Measurements from ENCODE around the gene MAX.
"Not testable (repeated sequence)": the region's sequence is repeated elsewhere in the genome, so short reads cannot be mapped to it uniquely, and the experiment has no call there.

Gene MAX

DNA sequence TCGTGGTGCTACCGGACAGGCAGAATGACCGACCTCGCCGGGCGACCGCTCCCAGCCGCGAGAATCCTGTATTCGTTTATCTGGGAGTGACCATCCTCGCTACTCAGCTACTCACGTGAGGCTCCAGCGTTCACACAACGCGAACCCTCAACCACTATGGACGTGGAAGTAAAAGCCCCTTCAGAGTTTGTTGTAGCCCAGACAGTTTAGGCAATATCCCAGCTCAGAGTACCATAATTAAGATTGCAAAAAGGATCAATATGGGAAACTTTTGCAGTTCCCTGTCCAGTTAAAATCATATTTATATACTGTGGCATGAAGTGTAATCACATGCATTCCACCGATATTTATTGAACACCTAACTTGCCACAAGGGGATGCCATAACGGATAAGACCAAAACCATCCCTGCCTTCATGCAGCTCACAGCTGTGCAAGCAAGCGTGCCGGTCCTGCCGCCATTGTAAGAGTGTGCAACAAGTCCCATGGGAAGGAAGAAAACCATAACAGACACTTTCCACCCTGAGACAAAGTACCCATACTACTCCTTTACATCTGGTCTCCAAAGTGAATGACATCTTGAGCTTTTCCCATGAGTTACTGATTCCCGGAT is 938 bp upstream of the MAX start:
- no peak for DNase-seq

DNA sequence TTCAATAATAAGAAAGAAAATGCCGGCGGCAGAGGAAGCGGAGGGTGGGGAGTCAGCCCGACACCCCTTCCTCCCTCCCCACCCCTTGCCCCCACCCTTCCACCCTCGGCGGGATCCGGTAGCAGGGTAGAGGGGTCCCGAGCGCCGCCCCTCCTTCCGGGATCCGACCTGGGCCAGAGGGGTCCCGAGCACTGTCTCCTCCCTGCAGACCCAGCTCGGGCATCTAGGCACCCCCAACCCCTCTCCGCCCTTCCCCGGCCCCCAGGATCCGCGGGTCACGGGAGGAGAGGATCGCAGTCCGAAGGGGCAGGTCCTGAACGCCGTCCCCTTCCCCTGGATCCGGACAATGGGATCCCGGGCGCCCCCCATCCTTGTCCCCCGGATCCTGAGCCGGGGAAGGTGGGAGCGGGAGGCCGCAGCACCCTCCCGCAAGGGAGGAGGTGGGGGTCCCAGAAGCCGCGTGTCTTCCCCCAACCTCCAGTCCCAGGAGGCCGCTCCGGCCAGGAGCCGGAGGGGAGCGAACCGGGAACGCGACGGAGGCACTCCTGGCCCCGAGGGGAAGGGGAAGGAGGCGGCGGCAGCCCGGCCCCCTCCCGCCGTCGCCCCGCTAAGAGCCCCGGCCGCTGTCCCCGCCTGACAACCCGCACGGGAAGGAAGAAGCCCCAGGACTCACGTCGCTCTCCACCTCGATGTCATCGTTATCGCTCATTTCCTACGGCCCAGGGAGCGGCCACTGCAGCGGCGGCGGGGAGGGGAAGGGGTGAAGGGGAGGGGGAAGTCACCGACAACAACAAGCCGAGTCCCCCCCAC is 481 bp downstream of the MAX start:
- no peak for DNase-seq

DNA sequence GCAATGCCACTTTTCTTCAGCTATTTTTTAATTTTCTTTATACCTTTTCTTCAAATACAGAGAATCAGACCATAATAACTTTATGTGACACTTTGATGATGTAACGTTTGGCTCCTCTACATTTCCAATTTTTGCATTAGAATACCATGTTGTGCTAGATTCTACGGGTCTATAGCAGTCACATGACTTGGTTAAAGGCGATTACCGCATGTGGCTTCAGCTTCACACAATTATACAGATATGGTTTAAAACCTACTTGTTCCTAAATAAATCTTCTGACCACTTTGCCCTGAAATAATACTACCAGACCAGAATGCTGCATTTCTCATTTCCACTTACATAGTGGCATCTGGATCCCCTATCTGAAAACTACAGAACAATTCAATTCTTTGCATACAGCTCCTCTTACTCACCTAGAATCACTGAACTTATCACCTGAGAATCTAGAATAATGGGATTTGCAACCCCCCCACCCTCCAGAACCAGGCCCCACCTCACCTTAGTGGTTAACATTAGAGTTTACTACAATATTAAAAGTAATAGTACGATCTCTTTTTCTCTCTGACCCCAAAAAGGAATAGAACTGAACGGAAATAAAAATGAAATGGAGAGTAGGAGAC is 1.3 kb downstream of the MAX start:
- DNase-seq, result peak; percentile 7

DNA sequence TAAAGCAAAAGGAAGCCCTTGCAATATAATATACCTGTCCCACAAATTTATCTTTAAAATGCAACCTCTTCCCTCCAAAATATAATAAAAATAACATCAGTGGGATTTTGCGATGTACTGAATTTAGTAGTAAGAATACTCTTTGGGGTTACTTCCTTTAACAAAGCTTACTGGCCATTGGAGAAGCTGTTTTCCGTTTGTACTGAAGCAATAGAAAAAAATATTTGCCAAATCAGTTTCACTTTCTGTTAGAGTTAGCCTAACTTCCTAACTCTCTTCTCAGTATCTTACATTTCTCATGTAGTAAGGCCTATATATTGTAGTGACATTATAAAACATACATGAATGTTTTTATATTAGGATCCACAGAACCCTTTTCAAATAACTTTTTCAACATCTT is 3.7 kb downstream of the MAX start:
- no peak for DNase-seq

DNA sequence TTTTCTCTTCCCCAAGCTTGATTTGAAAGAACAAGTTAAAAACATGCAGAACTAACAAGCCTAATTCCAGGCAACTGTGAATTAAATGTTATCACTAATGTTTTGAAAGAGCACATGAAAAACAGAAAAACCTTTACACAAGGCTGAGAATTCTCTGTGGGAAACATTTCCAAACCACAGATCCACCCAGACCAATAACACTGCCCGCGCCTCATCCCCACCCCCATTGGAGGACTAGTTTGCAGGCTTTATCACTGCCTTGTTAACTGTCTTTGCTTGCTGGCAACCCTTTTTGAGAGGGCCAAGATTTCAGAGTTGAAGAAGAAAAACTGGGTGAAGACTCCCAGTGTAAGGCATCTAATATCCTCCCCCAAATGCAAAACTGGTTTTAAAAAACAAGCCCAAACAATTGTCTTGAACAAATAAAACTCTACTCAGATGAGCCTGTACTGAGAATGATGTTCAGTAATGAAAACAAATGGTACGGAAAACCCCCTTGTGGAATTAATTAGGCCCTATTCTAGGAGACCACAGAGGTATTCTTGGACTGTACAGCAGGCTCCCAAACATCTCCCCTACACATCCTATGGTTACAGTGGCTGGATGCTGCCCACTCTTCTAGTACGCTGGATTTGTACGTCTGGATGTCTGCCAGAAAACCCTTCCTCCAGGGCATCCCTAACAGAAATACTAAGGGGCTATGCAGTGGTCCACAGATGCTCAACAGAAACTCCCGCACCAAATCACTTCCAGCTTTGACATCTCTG is 5.8 kb downstream of the MAX start:
- DNase-seq, result peak; percentile 44

DNA sequence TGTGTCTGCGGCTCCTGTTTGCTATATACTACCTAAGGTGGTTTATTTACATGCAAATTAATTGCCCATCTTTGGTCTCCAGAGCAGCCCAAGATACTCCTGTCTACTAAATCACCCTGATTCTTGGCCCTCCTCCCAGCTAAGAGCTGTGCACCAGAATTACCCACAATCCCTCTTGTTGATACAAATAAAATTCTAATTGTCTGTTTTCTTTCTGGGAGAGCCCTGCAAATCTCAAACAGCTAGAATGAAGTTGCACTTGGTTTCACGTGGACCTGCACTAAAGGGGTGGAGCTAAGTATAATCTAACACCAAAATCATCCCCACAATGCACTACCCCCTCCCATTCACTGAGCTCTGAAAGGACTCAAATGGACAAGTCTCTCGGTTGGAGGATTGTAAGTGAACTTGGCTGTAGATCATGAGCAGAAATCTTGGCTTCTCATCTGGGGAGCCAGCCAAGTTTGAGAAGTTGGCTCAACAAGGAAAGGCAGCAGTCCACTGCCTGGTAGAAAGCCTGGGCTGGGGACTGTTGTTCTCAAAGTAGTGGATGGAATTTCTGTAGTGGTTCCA is 6.6 kb downstream of the MAX start:
- peak; percentile 60 for DNase-seq

DNA sequence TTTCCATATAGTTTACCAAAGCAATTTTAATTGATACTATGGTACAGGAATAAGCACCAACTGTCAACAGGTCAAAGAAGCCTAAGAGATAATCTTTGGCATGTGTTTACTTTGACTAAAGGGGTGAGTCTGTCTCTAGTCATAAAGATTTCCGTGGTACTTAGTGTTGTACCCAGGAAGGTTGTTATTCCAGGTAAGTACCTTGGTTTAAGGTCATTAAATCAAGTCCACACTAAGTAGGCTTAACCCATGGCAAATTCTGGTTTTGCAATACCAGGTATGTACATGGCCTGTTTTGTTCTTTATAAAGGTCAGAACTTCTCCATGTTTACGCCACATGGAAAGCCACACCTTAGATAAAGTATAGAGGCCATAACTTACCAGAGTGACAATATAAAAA is 10.0 kb downstream of the MAX start:
- DNase-seq, result no peak

DNA sequence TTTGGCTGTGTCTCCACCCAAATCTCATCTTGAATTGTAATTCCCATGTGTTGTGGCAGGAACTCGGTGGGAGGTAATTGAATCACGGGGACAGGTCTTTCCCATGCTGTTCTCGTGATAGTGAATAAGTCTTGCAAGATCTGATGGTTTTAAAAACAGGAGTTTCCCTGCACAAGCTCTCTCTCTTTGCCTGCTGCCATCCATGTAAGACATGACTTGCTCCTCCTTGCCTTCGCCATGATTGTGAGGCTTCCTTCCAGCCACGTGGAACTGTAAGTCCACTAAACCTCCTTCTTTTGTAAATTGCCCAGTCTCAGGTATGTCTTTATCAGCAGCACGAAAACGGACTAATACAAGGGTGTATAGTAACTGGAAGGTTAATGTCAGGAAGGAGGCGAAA is 14.5 kb downstream of the MAX start:
- DNase-seq, result not testable (repeated sequence)

DNA sequence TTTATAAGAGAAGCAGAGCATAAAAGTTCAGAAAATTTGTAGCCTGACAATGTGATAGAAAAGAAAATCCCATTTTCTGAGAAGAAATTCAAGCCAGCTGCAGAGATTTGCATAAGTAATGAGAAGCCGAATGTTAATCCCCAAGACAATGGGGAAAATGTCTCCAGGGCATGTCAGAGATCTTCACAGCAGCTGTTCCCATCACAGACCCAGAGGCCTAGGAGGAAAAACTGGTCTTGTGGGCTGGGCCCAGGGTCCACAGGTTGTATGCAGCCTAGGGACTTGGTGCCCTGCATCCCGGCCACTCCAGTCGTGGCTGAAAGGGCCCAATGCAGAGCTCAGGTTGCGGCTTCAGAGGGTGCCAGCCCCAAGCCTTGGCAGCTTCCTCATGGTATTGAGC is 15.6 kb downstream of the MAX start:
- not testable (repeated sequence) for DNase-seq

DNA sequence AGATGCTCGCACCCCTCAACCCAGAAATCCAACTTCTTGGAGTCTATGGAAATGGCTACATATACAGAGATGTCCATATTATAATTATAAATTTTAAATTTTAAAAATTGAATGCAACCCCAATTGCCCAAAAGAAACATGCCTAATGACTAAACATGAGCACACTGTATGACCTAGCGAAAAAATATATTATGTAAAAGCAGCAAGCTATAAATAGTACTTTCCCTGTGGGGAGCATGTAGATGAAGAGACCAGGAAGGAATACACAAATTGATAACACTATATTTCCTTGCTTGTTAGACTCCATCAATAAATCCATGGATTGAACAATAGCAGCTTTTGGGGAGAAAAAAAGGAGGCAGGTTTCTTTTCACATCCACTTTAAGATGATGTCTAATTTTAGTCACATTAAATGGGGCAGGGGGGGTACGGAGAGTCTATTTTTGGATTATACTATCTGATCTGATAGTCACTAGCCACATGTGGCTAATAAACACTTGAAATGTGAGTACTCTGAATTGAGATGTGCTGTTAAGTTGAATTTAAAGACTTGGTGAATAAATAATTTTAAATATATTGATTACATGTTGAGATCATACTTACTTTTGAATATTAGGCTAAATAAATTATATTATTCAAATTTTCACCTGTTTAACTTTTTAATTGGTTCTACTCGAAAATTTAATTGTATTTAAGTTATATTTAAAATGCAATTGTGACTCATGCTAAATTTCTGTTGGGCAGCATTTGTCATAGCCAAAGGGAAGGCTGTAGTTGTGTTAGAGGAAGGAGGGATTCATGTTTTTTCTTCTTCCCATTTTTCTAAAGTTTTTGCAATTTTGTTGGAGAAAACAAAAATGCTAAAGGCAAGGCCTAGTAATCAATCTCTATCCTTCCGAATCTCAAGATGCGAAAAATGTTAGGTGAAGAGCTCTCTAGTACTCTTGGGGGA is 17.5 kb downstream of the MAX start:
- no peak for DNase-seq

DNA sequence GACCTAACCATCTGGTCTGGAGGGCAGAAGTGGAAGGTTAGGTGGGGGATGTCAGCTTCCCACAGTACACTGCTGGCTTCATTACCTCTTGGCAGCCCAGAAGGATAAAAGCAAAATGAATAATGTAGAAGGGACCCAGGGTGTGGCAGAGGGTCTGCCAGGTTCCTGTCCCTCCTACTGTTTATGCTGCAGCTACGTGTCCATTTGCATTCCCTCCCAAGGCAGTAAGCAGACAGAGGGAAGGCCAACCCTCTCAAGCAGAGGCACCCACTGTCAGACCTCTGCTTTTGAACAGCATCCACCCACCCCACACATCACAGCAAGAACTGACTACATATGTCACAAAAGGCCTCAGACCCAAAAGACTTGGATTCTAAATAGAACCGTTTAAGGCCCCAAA is 19.4 kb downstream of the MAX start:
- no peak for DNase-seq

DNA sequence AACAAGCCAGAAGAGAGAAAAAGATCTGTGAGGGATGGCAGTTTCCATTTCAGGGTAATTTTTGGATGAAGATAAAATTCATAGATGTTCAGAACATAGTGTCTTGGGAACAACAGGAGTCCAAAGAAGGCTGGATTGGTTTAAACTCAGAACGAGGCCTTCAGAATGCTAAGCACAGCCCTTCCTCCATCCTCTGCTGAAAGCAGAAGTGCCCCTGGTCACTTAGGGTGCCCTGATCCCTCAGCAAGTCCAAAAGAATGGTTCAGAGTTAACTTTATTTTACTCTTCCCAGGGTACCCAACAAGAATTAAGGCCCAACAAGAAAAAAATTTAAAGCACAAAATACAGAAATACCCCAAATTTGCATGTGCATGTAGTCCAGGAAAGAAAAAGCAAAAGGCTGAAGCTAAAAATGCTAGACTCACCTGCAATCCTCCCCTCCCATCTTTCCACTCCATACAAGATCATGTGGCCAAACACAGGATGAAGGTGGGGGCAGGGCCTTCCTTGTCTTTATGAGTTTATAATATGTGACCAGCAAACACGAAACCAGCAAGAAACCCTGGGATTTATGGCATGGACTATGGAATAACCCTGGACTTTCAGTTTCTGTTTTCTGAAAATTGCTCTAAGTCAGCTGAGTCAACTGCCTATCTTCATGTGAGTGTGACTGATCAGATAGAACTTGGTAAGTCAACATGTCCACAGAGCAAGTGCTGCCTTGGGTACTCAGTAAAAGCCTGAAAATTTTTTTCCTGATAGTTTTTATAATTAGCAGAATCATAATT is 21.2 kb downstream of the MAX start:
- DNase-seq, result no peak

DNA sequence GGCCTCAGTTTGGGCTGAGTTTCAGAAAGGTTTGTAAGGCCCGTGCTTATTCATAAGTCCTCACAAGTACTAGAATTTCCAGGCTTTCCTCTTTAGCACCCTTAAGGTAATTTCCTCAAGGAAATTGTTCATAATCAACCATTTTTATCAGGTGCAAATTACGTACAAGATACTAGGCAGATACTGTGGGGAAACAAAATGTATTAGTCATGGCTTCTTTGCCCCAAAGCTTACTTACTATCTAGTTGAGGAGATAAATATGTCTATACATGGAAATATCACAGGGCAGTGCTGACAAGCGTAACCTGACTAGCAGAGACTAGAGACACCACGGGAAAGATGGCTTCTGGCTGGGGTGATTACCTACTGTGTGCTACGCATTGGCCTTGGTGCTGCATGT is 22.5 kb downstream of the MAX start:
- no peak for DNase-seq

DNA sequence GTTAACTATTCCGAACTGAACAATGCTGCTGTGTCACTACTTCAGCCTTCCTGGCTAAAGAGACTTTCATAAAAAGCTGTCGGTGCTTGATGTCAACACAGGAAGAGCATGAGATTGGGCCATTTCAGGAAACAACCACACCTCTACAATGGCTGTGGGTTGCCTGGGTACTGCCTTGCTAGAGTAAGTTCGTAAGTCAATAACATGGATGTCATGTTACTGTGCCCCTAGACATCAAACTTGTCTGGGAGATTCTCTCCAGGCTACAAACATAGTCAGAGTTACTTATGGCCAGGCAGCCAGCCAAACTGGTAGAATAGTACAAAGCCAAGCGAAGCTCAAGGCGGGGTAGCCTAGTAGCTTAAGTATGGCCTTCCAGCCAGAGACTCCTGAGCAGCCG is 23.1 kb downstream of the MAX start:
- DNase-seq, result no peak

DNA sequence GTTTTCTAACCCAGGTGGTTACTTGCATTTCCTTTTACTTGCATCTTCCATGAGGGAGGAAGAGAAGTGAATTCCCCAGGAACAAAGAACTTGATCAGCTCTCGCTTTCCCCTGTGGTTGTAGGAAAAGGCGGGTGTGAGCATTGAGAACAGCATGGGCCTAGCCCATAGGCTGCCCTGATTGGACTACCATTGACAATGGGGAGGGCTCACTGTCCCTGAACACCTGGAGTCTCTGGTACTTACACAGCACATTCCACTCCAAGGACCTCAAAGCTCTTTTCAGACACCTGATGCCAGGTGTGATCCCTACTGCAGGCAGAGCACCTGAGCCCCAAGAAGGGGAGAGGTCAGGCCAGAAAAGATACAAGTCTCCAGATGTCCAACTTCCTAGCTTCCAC is 25.0 kb downstream of the MAX start:
- DNase-seq, result no peak

DNA sequence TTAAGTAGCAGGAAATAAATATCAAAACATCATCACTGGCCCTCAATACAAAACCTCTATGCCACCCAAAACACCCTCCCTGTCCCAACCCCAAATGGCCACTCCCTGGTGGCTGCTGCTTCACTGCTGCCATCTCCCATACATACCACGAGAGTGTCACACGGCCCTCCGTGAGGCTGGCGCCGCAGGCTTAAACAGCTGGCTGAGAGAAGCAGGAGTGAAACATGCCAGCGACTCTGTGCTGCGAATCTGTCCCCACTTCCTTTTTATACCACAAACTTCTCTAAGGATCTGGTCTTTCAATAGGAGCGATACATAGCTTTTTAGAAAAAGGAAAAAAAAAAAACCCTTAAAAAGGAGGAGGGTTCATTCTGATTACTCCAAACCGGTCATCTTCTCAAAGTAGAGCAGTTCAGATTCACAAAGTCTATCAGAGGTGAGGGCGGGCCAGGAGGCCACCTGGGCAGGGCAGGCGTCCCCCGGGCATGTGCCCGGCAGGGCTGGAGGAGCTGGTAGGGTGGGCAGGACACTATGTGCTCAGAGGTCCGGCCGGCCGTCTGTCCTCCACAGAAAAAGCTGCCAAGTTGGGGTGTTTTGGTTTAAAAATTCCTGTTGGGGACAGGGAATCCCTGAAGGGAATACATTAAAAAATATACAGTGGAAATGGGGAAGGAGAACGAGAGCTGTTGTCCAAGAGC is 26.5 kb downstream of the MAX start:
- DNase-seq, result no peak

DNA sequence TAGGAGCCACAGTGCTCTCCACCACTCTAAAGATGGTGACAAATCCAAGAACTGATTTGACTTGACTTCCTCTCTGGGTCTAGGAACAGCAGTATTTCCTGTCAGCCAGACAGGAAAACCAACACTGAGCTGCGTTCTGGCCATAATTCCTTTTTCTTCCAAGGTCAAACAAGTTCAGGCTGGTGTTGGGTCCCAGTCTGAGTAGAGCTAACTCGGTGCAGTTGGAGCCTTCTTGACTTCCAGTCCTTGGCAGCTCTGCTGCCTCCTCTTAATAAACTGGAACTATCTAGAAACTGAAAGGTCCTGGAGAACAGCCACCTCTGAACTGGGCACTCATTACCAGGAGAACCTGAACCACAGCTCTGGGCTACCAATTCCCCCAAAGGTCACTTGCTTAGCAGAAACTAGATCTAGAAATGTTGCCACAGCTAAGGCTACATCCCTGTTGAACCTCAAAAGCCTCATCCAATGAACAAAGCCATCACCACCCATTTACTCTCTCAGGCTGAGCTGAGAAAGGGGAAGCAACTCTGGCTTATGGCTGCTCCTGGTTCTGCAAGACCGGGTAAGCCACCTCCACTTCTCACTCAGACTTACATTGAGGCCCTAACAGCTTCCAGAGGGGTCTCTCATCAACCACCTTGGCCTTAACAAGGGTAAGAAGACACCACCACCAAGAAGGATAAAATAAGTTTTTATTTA is 27.7 kb downstream of the MAX start:
- no peak for DNase-seq

DNA sequence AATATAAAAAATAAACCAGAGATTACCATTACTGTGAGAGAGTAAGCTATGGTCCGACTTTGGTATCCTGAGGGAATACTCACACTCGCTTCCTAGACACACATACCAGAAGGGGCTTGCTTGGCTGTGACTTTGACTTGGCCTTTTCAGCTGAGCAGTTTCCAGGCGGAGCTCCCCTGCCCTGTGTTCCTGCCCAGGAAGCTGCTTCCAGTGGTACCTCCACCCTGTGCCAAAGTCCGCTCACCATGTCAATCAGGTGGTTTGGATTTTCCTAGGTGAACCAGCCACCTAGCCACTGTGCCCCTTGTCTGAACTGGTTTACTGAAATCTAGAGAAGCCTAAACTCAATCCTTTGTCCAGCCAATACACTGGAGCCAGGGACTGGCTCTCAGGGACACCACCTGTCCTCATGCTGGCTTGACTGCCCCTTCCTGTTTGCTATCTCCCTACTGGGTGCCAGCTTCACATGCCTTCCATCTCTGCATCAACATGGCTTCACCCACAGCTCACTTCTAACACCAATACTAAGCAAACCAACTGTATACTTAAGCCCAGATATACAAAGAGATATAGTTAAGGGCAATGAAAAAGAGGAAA is 28.6 kb downstream of the MAX start:
- DNase-seq, result no peak

DNA sequence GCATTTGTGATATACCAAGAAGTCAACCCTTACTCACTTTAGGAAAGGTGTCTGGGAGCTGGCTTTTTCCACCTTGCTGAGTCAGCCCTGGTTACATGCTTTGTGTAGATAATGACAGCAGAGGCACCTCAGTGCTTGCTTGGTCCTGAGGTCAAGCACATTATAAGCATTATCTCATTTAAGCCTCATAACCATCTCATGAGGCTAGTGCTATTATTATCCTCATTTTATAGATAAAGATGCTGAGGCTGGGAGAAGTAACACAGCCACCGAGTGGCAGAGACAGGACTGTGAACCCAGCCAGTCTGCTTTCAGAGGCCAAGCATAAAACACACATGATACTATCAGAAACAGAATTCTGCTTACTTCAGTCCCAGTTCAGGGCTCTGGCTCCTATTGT is 29.4 kb downstream of the MAX start:
- DNase-seq, result no peak
